Measurements from ENCODE around the gene TLR5. TPM values are rescaled to one million over a fixed set of nuclear protein-coding genes. Genes with fewer than 3 reads are reported as not detected.

TLR5 gene
- total and polyA plus RNA-seq, 2 experiments from 2014 or later = 2.0 to 2.1 TPM

DNA sequence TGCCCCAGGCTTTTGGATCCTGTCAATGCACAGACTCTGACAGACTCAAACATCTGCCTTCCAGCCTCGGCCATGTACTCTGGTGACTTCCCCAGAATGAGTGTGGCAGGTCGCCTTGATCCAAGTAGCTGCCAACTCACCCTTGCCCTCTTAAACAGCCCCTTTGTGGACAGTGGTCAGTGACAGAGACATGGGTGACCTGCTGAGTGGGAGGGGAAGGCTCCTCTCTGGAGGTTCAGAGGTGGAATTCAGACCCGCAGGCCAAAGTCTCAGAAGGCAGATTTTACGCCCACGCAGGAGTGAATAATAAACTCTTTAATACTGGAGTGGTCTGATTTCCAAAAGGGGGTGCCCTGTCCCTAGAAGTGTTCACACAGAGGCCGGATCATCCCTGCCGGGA is 63.5 kb downstream of the TLR5 start:
- no peak for DNase-seq (ENCODE audit: low read depth in 1 of 2, low spot score in 1 of 2)

DNA sequence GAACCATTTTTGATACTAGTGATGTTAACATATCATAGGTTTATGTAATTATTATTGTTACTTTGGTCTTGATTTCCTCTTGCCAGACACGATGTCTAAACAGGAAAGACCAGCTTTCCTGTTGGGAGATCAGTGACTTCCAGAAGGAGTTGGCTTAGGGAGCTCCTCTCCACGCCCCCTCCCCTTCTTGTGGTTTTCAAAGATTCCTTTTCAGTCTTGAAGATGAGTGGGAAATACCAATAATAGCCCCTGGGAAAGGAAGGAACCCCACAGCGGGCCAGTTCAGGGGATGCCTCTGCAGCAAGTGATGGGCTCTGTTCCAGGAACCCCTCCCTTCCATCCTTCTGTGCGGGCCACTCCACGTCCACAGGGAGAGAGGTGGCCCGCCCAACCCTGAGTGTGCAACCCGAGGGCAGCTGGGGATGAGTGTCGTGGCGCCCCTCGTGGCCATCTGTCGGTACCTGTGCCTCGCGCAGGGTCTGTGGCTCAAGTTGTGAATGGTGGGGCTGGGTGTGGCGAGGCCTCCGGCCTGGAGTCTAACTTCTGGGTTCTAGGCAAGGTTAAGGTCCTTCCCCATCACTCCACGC is 65.7 kb downstream of the TLR5 start:
- Histone ChIP-seq H3K4me3 (no peak overlapping the region), H3K9me3 (ENCODE audit: low read depth) (no peaks in the 10 kb centered on the region), H3K27me3 (no peaks in the 10 kb centered on the region), H3K27ac (no peak overlapping the region), H3K36me3 (no peaks in the 10 kb centered on the region), H3K4me1 (ENCODE audit: low read depth) (peaks cover 18% of the 10 kb centered on the region)
- no peak for DNase-seq (ENCODE audit: low read depth in 1 of 2, low spot score in 1 of 2)
- TF ChIP-seq, protein P1, sequence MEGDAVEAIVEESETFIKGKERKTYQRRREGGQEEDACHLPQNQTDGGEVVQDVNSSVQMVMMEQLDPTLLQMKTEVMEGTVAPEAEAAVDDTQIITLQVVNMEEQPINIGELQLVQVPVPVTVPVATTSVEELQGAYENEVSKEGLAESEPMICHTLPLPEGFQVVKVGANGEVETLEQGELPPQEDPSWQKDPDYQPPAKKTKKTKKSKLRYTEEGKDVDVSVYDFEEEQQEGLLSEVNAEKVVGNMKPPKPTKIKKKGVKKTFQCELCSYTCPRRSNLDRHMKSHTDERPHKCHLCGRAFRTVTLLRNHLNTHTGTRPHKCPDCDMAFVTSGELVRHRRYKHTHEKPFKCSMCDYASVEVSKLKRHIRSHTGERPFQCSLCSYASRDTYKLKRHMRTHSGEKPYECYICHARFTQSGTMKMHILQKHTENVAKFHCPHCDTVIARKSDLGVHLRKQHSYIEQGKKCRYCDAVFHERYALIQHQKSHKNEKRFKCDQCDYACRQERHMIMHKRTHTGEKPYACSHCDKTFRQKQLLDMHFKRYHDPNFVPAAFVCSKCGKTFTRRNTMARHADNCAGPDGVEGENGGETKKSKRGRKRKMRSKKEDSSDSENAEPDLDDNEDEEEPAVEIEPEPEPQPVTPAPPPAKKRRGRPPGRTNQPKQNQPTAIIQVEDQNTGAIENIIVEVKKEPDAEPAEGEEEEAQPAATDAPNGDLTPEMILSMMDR (IDR thresholded peaks at IDR 0.05; ENCODE audit: low read depth, low read length) = no peak

More for the DNA sequence above, 63.5 kb downstream of the TLR5 start:
- no peaks in the 10 kb centered on the region for H3K9me3 ChIP-seq (ENCODE audit: low read depth)
- no peak overlapping the region for H3K27ac ChIP-seq
- no peaks in the 10 kb centered on the region for H3K27me3 ChIP-seq
- peaks cover 18% of the 10 kb centered on the region for H3K4me1 ChIP-seq (ENCODE audit: low read depth)
- no peak overlapping the region for H3K4me3 ChIP-seq
- H3K36me3 ChIP-seq = no peaks in the 10 kb centered on the region
- TF ChIP-seq, protein P1 (IDR thresholded peaks at IDR 0.05; ENCODE audit: low read depth, low read length) = no peak

DNA sequence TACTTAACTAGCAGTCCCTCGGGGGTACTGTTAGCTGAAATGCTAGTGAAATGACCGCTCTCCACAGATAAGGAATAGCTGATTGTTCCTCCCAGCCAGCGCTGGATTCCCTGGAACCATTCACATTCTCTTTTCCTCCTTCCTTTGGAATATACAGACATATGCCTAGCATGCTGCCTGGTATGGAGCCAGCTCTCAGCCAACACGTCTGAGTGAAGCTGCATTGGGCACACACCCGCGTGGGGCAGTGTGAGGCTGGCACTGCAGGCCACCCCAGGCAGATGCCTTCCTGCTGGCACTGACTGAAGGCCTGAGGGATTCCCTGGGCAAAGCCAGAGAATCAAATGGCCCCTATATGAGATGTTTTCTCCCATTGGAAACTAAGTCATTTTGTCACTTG is 66.7 kb downstream of the TLR5 start:
- DNase-seq (ENCODE audit: low read depth in 1 of 2, low spot score in 1 of 2) = peak; percentile 22 to 28
- no peaks in the 10 kb centered on the region for H3K27me3 ChIP-seq
- no peaks in the 10 kb centered on the region for H3K9me3 ChIP-seq (ENCODE audit: low read depth)
- peaks cover 18% of the 10 kb centered on the region for H3K4me1 ChIP-seq (ENCODE audit: low read depth)
- TF ChIP-seq, protein P1 (IDR thresholded peaks at IDR 0.05; ENCODE audit: low read depth, low read length) = no peak
- H3K36me3 ChIP-seq = no peaks in the 10 kb centered on the region
- H3K4me3 ChIP-seq = no peak overlapping the region
- no peak overlapping the region for H3K27ac ChIP-seq

DNA sequence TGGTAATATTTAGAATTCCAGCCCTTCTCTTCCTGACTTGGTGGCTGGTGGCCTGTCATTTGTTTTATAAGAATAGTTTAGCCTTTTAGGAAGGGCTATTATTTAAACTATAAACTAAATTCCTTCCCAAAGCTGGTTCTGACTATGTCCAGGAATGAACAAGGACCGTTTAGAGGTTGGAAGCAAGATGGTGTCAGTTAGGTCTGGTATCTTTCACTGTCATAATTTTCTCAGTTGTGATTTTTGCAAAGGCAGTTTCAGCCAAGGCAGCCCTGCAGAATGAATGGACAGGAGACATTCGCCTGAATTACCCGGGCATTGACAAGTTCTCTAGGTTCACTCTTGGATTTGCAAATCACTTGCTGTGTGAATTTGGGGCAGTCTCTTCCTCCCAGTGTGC is 67.2 kb downstream of the TLR5 start:
- peaks cover 18% of the 10 kb centered on the region for H3K4me1 ChIP-seq (ENCODE audit: low read depth)
- TF ChIP-seq, protein P1 (IDR thresholded peaks at IDR 0.05; ENCODE audit: low read depth, low read length) = no peak
- no peak overlapping the region for H3K27ac ChIP-seq
- H3K4me3 ChIP-seq = no peak overlapping the region
- no peaks in the 10 kb centered on the region for H3K36me3 ChIP-seq
- no peak for DNase-seq (ENCODE audit: low read depth in 1 of 2, low spot score in 1 of 2)
- H3K9me3 ChIP-seq (ENCODE audit: low read depth) = no peaks in the 10 kb centered on the region
- no peaks in the 10 kb centered on the region for H3K27me3 ChIP-seq

DNA sequence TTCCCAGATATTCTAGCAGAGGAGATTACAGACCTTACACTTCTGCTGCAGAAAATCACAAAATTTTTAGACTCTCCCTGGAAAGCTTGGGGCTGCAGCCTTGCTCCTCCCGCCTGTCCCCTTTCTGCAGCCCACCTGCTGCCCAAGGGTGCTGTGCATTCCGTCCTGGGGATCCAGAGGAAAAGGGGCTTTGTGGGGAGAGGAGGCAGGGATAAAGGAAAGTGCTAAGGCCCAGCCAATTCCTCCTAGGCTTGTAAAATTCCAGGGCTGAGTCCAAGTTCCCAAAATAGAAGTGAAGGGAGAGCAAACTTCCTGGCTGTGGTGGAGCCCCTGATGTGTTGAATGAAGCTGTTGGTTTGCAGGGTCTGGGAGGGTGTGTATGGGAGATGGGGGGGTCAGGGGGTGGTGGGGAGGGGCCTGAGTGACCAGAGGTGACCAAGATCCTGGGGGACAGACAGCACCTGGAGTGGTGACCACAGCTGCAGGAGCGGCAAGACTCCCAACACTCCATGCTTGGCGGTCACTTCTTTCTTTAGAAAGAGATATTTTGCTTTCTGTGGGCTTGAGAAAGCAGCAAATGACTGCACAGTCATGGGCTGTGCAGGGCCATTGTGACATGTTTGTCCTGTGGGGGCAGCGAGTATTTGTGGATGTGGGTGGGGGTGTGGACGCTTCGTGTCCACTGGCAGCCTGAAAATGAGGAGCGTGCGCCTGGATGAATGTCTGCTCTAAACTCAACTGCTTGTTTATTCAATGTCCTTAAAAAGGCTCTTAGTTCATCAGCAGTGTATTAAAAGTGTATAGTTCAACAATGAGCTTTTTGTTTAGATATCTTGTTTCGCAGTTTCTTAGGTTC is 68.4 kb downstream of the TLR5 start:
- Histone ChIP-seq H3K4me3 (no peak overlapping the region), H3K27ac (peak overlapping the region; percentile 90), H3K36me3 (no peaks in the 10 kb centered on the region), H3K27me3 (no peaks in the 10 kb centered on the region), H3K4me1 (ENCODE audit: low read depth) (peaks cover 18% of the 10 kb centered on the region), H3K9me3 (ENCODE audit: low read depth) (no peaks in the 10 kb centered on the region)
- peak in 1 of 2 donors; percentile 47 for DNase-seq (ENCODE audit: low read depth in 1 of 2, low spot score in 1 of 2)
- TF ChIP-seq, protein P1 (IDR thresholded peaks at IDR 0.05; ENCODE audit: low read depth, low read length) = no peak
